CD4-positive, alpha-beta T cell treated with Interleukin-10 for 1 hour (primary cell): ENCODE data around the gene MXD3.
"Not testable (repeated sequence)": the region's sequence is repeated elsewhere in the genome, so short reads cannot be mapped to it uniquely, and the experiment has no call there.

Experiments
- DNase-seq: peaks from one replicate; pipeline ENCODE4 v3.0.0-alpha.2; 2020

MXD3 gene, protein sequence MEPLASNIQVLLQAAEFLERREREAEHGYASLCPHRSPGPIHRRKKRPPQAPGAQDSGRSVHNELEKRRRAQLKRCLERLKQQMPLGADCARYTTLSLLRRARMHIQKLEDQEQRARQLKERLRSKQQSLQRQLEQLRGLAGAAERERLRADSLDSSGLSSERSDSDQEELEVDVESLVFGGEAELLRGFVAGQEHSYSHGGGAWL

DNA sequence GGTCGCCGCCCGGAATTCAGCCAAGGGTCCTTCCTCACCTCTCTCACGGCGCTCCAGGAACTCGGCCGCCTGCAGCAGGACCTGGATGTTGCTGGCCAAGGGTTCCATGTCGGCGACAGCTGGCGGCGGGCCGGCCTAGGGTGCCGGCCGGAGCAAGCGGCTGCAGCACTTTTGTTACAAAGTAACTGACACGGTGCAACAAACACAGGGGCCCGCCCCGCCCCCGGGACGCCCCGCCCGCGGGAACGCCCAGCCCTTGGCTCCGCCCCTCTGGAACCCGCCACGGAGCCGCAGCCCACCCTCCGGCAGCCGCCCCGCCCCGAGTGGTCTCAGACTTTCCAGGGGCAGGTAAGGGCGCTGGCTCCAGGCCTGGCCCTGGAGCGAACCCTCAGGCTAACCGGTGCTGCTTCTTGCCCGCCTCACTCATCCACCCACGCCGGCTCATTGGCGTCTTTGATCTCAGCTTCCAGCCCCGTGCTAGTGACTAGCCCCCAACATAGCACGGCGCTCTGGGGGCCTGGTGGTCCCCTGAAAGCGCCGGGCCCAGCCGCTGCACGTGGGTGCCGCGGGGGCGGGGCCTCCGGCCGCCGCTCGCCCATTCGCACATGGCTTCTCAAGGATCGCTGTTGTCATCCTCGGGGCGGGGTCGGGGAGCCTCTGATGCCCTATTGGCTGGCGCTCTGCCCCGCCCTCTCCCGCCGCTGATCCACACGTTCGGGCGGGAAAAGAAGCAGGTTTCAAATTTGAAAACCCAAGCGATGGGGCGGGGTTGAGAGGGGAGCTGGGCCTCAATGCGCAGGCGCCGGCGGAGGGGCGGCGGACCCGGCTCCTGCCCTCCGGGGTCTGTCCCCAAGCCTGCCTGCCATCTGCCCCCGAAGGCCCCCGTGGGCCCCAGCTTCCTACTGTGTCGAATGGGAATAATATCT, at the start of gene MXD3:
TSS of gene MXD3 (minus strand) at position 176 of the 926 bp plus-strand sequence. CDS start at position 108, 68 bp downstream.
- DNase-seq: peak; percentile 96

DNA sequence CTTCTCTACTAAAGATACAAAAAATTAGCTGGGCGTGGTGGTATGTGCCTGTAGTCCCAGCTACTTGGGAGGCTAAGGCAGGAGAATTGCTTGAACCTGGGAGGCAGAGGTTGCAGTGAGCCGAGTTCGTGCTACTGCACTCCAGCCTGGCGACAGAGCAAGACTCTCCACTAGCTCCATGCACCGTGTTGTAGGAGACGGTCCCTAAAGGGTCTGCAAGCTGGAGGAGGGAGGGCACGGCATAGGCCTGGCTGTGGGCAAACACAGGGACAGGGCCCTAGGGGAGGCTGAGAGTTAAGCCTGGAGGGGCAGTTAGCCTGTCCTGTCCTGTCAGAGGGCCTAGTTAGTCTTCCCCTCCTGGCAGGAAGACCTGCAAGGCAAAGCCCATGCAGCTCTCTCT, 49.0 kb upstream of the MXD3 start:
- not testable (repeated sequence) for DNase-seq

DNA sequence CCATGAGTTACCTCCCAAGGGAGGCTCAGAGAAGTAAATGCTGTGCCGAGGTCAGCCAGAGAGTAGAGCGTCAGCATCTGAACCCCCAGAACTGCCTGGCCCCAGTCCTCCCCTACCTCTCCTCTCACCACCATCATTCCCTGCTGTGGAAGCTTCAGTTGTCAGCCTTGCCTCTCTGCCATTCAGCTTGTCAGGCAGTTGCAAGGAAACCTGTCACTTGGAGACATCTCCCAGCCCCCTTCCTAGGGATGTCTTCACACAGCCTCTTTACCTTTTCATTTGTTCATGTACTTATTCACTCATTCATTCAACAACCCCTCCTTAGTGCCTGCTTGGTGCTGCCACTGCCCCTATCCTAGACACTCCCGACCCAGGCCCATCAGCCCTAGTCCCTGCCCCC, 48.2 kb upstream of the MXD3 start:
- DNase-seq: no peak

DNA sequence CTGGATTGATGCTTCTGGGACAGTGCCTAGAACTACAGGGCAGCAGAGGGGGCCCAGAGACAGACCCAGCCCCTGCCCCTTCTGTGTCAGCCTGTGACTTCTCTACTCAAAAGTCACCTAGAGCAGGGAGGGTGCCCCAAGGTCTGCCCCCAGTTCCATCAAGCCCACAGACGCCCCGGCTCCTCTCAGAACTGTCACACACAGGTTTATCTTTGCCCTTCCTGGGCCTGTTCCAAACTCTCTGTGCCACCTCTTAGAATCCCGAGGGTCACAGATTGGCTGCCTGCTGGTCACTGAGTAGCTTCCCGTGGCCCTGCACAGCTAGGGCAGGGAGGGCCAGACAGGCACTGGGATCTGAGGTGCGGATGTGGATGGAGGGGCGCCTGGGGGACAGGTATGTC, 47.8 kb upstream of the MXD3 start:
- no peak for DNase-seq

DNA sequence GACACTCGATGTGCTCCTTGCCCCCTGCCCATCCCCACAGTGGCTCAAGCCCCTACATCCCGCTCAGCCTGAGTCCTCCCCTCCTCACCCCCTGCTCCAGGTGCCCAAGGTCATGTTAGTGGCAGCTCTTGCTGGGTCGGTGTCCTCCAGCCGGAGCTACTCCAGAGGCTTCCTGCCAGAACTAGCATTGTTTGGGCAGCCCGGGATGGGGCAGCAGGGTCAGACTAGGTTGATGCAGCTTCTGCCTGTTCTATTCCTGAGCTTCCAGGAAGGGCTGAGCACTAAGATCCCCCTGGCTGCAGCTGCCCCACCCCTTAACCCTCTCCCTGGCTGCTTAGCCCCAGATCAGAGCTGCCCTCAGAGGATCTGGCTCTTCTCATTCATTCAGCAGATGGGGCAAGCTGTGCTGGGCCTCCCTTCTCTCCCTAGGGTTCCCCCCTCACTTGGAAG, 46.7 kb upstream of the MXD3 start:
- DNase-seq: no peak

DNA sequence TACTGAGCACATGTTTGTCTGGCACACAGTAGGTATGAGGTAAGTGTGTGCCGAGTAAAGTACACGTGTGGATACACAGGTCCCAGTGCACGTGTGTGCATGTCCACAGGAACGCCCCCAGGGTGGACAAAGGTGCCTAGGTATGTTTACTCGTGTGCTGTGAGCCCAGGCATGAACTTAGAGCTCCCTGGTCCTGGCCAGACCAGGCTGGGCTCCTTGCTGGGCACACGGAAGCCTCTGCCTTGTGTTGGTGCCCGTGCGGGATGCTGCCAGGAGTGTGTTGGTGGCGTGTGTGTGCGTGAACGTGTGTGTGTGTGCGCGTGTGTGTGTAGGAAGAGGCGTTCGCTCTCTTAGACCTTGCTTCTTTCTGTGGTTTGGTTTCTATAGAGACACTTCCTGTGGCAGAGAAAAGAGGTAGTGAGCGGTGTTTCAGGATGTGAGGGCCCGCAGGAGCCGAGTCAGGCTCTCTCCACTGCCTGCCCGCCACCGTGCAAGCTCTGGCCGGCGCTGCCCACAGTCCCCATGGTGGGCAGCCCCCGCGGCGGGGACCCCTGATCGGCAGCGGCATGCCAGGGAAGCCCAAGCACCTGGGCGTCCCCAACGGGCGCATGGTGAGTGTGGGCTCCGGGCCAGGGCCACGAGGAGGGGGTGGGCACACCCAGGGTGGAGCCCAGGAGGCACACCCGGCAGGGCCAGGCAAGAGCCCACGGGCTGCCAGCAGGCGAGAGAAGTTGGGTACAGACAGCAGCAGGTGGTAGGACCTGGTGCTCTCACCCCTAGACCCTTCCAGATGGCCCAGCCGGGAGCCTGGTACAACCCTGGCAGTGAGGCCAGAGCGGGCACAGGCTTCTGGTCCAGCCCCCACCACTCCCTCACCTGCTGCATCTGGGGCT, 46.0 kb upstream of the MXD3 start, which contains the start of gene RGS14:
TSS of gene RGS14 (plus strand) at position 466 of the 893 bp plus-strand sequence. CDS start at position 567, 101 bp downstream.
- peak; percentile 87 for DNase-seq

DNA sequence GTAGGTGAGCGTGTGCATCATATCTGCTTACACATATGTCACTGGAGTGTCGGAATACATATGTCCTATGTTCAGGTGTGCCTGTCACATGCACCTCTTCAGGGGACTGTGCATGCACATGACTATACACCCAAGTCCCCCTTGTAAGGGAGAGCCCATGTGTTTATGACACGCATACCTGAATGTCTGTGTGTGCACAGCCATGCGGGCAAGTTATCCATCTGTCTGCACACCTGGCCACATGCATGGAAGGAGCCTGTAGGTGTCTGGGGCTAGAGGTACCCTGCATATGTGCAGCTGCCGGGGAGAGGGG, 45.4 kb upstream of the MXD3 start:
- DNase-seq: no peak

DNA sequence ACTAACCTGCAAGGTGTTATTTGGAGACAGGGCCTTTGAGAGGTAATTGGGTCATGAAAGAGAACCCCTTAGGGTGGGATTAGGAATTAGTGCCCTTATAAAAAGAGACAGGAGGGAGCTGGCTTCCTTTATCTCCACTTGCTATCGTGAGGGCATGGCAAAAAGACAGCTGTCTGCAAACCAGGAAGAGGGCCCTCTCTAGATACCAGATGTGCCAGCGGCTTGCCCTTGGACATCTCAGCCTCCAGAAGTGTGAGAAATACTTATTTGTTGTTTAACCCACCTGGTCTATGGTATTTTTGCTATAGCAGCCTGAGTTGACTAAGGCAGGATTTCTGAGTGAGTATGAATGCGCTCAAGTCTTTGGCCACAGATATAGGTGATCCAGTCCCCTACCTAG, 45.0 kb upstream of the MXD3 start:
- no peak for DNase-seq

DNA sequence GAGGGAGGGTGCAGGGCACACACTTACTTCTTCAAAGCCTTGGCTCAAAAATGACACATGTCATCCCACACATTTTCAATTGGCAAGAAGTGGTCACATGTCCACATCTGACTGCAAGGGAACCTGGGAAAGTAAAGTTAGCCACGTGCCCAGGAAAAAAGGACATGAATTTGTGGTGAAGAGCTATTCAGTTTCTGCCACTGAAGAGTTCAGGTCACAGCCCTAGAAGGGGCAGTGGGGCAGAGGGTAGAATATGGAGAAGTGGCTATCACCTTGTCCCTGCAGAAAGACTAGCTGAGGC, 44.1 kb upstream of the MXD3 start:
- DNase-seq: no peak

DNA sequence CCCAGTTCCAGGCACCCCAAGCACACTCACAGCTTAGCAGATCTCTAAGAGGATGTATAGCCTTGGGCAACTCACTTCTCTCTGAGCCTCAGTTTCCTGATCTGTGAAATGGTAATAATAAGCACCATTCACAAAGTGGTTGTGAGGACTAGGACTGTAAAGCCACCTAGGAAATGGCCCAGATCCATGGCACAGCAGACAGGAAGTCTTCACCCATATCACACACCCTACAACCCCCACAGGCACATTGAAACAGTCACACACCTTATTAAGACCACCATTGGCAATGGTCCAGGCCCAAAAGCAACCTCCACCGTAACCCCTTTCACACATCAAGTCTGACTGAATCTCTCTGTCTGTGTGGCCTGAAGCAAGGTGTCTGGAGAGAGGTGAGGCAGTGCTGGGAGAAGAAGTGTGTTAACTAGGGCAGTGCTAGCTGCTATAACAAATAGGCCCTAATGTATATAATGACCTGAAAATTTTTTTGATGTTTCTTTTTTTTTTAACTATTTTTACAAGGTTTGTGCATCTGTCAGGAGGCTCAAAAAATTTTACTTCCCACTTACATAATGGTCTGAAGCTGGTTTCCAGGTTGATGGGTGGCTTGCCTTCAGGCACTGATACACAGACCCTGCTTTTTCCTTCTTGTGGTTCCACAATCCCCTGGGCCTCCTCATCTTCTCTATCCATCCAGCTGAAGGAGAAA, 43.6 kb upstream of the MXD3 start:
- no peak for DNase-seq

DNA sequence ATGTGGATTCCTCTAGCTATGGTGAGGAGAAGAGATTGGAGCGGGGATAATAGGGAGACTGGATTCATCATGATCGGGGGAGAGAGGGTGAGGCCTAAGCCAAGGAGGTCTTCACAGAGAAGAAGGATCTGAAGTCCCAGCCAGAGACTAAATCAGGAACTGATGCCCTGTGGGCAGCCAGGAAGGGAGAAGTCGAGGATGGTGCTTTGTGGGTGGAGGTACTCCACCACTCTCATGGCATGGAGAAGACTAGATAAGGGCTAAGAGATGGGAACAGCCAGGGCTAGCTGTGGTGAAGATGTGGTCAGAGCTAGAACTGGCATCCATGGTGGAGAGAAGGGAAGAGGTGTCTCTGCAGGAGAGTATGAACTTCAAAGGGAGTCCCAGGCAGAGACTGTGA, 43.0 kb upstream of the MXD3 start:
- no peak for DNase-seq

DNA sequence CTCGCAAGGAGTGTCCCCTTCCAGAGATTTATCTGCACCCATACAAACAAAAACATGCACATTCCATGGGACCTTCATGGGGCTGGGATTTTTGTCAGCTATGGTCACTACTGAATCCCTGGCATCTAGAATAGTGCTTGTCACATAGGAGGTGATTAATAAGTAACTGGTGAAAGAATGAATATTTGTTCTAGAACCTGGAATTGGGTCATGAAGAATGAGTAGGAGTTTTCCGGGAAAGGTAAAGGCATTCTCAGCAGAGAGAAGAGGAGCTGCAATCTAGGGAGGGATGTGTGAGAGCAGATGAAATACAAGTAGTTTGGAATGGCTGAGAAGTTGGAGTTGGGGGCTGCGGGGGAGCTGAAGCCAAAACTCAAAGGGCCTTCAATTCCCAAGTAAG, 42.6 kb upstream of the MXD3 start:
- no peak for DNase-seq

DNA sequence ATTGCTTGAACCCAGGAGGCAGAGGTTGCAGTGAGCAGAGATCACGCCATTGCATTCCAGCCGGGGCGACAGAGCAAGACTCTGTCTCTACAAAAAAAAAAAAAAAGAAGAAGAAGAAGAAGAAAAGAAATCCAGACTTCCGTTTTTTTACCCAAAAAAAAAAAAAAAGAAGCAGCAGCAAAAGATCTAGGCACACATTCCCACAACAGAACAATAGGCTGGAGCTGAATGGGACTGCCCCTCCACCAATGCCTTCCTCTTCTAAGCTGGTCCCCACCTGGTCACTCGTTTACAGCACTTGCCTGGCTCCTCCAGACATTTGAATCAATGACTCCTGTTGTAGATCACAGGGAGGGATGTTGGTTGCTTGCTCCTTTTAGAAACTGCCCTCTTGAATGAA, 41.4 kb upstream of the MXD3 start:
- DNase-seq: no peak

DNA sequence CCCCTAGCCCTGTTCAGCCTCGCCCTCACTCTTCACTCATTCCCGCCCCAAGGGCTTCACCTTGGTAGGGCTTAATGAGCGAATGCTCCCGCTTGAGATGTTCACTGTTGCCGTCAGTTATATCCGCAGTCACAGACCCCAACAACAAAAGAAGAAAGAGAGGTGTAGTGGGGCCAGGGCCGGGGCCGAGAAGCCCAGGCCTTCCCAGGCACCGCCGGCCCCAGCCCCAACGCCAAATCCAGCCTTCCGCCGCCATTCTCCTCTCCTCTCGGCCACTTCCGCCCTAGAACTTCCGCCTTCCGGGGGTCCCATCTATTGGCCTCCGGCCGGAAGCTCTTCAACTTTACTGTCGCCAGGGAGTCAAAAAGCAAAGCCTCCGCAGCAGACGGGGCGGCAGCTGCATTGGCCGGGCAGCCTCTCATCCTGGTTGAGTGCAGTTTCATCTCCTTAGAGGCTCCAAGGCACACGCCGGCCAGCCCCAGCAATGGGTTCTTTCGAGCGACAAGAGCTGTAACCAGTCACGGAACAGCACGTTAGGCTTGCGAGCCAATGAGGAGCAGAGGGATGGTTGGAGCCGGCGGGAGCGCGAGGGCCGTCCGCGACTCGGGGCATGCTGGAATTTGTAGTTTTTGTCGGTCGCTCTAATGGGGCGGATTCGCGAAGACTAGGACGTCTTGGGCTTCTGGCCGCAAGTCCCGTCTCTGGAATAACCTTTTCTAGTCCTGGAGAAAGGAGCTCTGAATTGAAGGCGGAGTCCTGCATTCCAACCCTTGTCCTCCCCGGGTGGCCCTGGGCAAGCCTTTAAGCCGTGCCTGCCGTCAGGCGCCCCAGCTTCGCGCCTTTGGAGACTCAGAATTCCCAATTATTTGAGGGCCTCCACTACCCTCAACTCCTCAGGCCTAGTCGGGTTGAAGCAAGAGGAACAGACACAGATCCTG, 40.0 kb upstream of the MXD3 start, which contains the start of gene LMAN2:
TSS of gene LMAN2 (minus strand) at position 277 of the 938 bp plus-strand sequence. CDS start at position 256, 21 bp downstream.
- DNase-seq: peak; percentile 95

DNA sequence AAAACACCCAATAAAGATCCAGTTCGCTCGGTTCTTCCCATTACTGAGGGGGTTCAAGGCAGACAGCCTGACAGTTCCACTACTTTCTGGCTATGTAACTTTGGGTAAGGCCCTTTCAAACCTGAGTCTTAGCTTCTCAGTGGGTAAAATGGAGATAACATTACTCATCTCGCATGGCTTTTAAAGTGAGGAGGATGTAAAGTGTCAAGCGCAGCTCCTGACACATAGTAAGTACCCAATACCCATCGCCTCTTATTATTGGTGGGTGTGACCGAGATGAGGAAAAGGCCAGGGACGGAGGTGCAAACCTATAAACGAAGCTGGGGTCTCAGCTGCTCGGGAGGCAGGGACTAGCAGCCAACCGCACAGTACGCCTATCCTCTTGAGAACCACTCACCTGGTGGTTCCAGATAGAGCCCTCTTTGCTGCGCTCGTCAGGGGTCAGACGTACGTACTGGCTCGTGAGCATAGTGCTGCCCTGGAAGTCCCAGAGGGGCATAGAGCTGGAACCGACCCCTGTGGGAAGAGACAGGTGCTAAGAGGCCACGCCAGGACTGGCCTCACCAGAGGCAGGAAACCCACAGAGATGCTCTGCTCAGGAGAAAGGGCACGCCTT, 39.2 kb upstream of the MXD3 start:
- DNase-seq: no peak

DNA sequence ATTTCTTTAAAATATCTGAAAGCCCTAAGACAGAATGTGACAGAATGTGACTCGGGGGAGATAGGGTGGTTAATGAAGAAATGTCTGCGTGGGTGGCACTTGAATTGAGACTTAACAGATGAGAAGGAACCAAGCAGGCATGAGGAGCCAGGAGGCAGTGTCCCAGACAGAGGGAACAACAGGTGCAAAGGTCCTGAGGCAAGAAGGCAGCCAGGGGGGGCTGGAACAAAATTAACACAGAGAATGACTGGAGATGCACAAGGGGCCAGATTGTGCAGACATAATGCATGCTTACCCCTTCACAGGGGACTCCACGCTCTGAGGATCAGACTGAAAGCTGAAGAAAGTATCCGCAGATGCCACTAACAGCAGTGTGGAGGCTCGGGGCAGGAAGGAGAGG, 38.1 kb upstream of the MXD3 start:
- no peak for DNase-seq

DNA sequence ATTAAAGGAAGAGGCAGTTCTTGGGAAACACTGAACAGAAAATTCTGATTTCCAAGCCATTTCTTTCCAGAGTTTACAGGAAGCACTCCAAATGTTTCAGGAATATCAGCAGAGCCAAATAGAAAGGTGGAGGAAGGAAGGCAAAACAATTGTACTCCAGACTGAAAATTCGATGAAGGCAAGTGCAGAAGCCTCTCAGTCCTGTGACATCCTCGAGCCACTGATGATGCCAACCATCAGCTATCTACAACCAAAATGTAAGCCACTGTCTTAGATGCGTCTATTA, 37.6 kb upstream of the MXD3 start:
- DNase-seq: no peak

DNA sequence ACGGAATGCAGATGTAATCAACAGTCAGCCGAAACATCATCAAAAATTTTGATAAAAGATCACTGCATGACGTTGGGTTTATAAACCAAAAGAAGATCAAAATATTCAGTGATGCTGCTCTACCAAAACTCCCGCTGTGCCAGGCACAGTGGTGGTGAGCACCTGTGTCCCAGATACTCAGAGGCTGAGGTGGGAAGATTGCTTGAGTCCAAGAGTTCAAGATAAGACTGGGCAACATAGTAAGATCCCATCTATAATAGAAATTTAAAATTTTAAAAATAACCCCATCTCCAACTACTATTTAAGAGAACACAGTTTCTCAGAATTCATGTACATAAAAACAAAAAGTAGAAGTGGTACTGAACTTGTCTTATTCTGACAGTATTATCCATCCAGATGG, 36.0 kb upstream of the MXD3 start:
- no peak for DNase-seq

DNA sequence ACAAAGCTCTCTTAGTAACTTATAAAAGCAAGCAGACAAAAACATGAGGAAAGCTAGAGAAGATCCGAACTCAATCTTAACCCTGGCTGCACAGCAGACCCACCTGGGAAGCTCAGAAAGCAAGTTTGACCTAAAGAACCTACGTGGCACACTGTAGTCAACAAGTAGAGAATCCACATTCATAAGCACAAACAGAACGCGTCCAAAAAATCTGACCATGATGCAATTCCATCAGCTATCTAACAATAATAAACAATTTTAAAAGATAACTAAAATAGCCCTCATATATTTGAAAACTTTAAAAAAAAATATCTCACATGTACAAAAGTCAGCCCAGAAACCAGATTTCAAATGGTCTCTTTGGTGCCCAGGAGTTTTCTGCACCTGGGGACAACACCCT, 35.1 kb upstream of the MXD3 start:
- DNase-seq: no peak

DNA sequence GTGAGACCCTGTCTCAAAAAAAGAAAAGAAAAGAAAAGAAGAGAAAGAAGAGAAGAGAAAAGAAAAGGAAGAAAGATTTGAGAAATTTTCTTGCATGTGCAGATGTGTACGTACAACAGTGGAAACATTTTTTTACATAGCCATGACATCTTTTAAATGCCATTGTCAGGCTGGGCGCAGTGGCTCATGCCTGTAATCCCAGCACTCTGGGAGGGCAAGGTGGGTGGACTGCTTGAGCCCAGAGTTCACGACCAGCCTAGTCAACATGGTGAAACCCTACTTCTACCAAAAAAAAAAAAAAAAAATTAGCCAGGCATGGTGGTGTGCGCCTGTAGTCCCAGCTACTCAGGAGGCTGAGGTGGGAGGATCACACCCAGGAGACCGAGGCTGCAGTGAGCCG, 33.2 kb upstream of the MXD3 start:
- no peak for DNase-seq

DNA sequence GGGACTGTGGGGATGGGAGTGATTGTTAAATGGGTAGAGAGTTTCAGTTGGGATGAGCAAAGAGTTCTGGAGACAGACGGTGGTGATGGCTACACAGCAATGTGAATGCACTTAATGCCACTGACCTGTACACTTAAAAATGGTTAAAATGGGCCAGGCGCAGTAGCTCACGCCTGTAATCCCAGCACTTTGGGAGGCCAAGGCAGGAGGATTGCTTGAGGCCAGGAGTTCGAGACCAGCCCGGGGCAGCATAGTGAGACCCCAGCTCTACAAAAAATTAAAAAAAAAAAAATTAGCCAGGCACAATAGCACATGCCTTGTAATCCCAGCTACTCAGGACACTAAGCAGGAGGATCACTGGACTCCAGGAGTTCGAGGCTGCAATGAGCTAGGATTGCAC, 32.1 kb upstream of the MXD3 start:
- no peak for DNase-seq
